H9 (cell line): Measurements from ENCODE around the gene CORO1C. TPM values are rescaled to one million over a fixed set of nuclear protein-coding genes. Genes with fewer than 3 reads are reported as not detected.

Experiments used
- DNase-seq: peaks from one replicate; pipeline ENCODE4 v3.0.0-alpha.2; 2017
- H2AFZ ChIP-seq: one replicate; pipeline ENCODE4 v1.6.1; 2013; ENCODE audit warnings: mild to moderate bottlenecking, low read length, control low read depth, moderate library complexity
- H2AK5ac ChIP-seq: 2 replicates; pipeline ENCODE4 v1.6.1; 2013; ENCODE audit warnings: low read length, control low read depth, mixed read lengths; ENCODE audit not compliant: insufficient read length
- H2BK120ac ChIP-seq: one replicate; pipeline ENCODE4 v1.6.1; 2013; ENCODE audit warnings: low read depth, mild to moderate bottlenecking, low read length, control low read depth, inconsistent platforms; ENCODE audit not compliant: poor library complexity, severe bottlenecking
- H2BK12ac ChIP-seq: 2 replicates; pipeline ENCODE4 v1.6.1; 2013; ENCODE audit warnings: low read length, control low read depth, mixed read lengths, low read depth; ENCODE audit not compliant: insufficient read length
- H2BK15ac ChIP-seq: 2 replicates; pipeline ENCODE4 v1.6.1; 2013; ENCODE audit warnings: low read depth, low read length, control low read depth
- H2BK20ac ChIP-seq: one replicate; pipeline ENCODE4 v1.6.1; 2013; ENCODE audit warnings: low read depth, mild to moderate bottlenecking, low read length, control low read depth, inconsistent platforms; ENCODE audit not compliant: poor library complexity, severe bottlenecking
- H2BK5ac ChIP-seq: 2 replicates; pipeline ENCODE4 v1.6.1; 2013; ENCODE audit warnings: low read length, control low read depth, mixed read lengths; ENCODE audit not compliant: insufficient read length
- H3K14ac ChIP-seq: 2 replicates; pipeline ENCODE4 v1.6.1; 2013; ENCODE audit warnings: low read length, control low read depth; ENCODE audit not compliant: insufficient read depth
- H3K18ac ChIP-seq: 2 replicates; pipeline ENCODE4 v1.6.1; 2013; ENCODE audit warnings: low read depth, mild to moderate bottlenecking, mixed read lengths, low read length, control low read depth; ENCODE audit not compliant: insufficient read length
- H3K23ac ChIP-seq: 2 replicates; pipeline ENCODE4 v1.6.1; 2013; ENCODE audit warnings: low read length, control low read depth, mixed read lengths, low read depth; ENCODE audit not compliant: insufficient read length
- H3K23me2 ChIP-seq: 2 replicates; pipeline ENCODE4 v1.6.1; 2013; ENCODE audit warnings: low read depth, mild to moderate bottlenecking, mixed read lengths, low read length, control low read depth; ENCODE audit not compliant: insufficient read length, poor library complexity, severe bottlenecking
- H3K27ac ChIP-seq: 2 replicates; pipeline ENCODE4 v1.5.1; 2013; ENCODE audit warnings: low read length, control low read depth, mixed read lengths, low read depth; ENCODE audit not compliant: insufficient read length
- H3K27me3 ChIP-seq: 2 replicates; pipeline ENCODE4 v1.6.1; 2013; ENCODE audit warnings: low read length, control low read depth, inconsistent platforms; ENCODE audit not compliant: insufficient read depth
- H3K4ac ChIP-seq: 2 replicates; pipeline ENCODE4 v1.6.1; 2013; ENCODE audit warnings: low read depth, mild to moderate bottlenecking, control low read depth, inconsistent platforms, low read length, moderate library complexity
- H3K4me1 ChIP-seq: 2 replicates; pipeline ENCODE4 v1.6.1; 2013; ENCODE audit warnings: low read length, control low read depth, inconsistent platforms; ENCODE audit not compliant: insufficient read depth
- H3K4me2 ChIP-seq: 2 replicates; pipeline ENCODE4 v1.6.1; 2013; ENCODE audit warnings: low read length, control low read depth, mixed read lengths; ENCODE audit not compliant: insufficient read length, insufficient read depth
- H3K56ac ChIP-seq: 2 replicates; pipeline ENCODE4 v1.6.1; 2013; ENCODE audit warnings: low read depth, mild to moderate bottlenecking, mixed read lengths, low read length, control low read depth; ENCODE audit not compliant: insufficient read length
- H3K79me1 ChIP-seq: 2 replicates; pipeline ENCODE4 v1.6.1; 2013; ENCODE audit warnings: low read depth, mild to moderate bottlenecking, moderate library complexity, low read length, control low read depth, inconsistent platforms; ENCODE audit not compliant: insufficient read depth, poor library complexity, severe bottlenecking
- H3K79me2 ChIP-seq: 2 replicates; pipeline ENCODE4 v1.6.1; 2013; ENCODE audit warnings: low read length, control low read depth, inconsistent platforms; ENCODE audit not compliant: insufficient read depth
- H3K9ac ChIP-seq: 2 replicates; pipeline ENCODE4 v1.6.1; 2013; ENCODE audit warnings: low read length, control low read depth, mixed read lengths; ENCODE audit not compliant: insufficient read length; ENCODE audit errors: extremely low read depth
- H3K9me3 ChIP-seq: one replicate; pipeline ENCODE4 v1.6.1; 2013; ENCODE audit warnings: low read depth, low read length, inconsistent platforms; ENCODE audit not compliant: control insufficient read depth
- H3T11ph ChIP-seq: one replicate; pipeline ENCODE4 v1.6.1; 2013; ENCODE audit warnings: mild to moderate bottlenecking, low read length, control low read depth, inconsistent platforms
- H4K20me1 ChIP-seq: one replicate; pipeline ENCODE4 v1.6.1; 2013; ENCODE audit not compliant: control insufficient read depth, insufficient read length, insufficient read depth
- H4K5ac ChIP-seq: 2 replicates; pipeline ENCODE4 v1.6.1; 2013; ENCODE audit warnings: low read depth, mild to moderate bottlenecking, mixed read lengths, low read length, control low read depth; ENCODE audit not compliant: insufficient read length
- H4K8ac ChIP-seq: replicated peaks from 2 replicates; pipeline ENCODE4 v1.6.1; 2013; ENCODE audit warnings: low read length, control low read depth, mixed read lengths, low read depth; ENCODE audit not compliant: insufficient read length
- H4K91ac ChIP-seq: 2 replicates; pipeline ENCODE4 v1.6.1; 2013; ENCODE audit warnings: low read depth, mild to moderate bottlenecking, moderate library complexity, mixed read lengths, low read length, control low read depth; ENCODE audit not compliant: insufficient read length
- H3K27ac Mint-ChIP-seq, 3 experiments: 2 replicates in 2 of 3; 3 replicates in 1 of 3; pipeline ENCODE4 v1.8.0; 2020 to 2021; ENCODE audit warnings: mixed read lengths in 3 of 3, mild to moderate bottlenecking in 1 of 3, moderate library complexity in 1 of 3
- H3K27me3 Mint-ChIP-seq: 2 replicates; pipeline ENCODE4 v1.8.0; 2021; ENCODE audit warnings: low read depth, mild to moderate bottlenecking, moderate library complexity, mixed read lengths
- H3K36me3 Mint-ChIP-seq, 3 experiments: 2 replicates in 2 of 3; 3 replicates in 1 of 3; pipeline ENCODE4 v1.8.0; 2020 to 2021; ENCODE audit warnings: low read depth in 3 of 3, mixed read lengths in 3 of 3; ENCODE audit not compliant: insufficient read depth in 1 of 3
- H3K4me1 Mint-ChIP-seq, 2 experiments: 2 replicates each; pipeline ENCODE4 v1.8.0; 2020; ENCODE audit warnings: mixed read lengths in 2 of 2
- H3K4me3 Mint-ChIP-seq, 2 experiments: 2 replicates in 1 of 2; 3 replicates in 1 of 2; pipeline ENCODE4 v1.8.0; 2020 to 2021; ENCODE audit warnings: mild to moderate bottlenecking in 2 of 2, mixed read lengths in 2 of 2, moderate library complexity in 1 of 2
- H3K9me3 Mint-ChIP-seq, 2 experiments: 2 replicates in 1 of 2; 3 replicates in 1 of 2; pipeline ENCODE4 v1.8.0; 2020; ENCODE audit warnings: mild to moderate bottlenecking in 2 of 2, mixed read lengths in 2 of 2, moderate library complexity in 1 of 2
- WGBS: extraction: QIAGEN DNeasy Blood & Tissue Kit; methylation state at CpG from one replicate; pipeline ENCODE4 v1.1.7; 2013; ENCODE audit warnings: missing lambda C conversion rate, low lambda C conversion rate, mixed read lengths; ENCODE audit not compliant: insufficient read length; ENCODE audit errors: extremely low coverage; 5-methylcytosine and 5-hydroxymethylcytosine counted together
- total RNA-seq: library from RNA; stranded (reverse); gene quantifications from 2 replicates; pipeline ENCODE4 v1.2.1, GENCODE V29; 2021
- TF ChIP-seq, protein P1 (sequence below): fragments of 200-600 bp; sonication (generic); conservative IDR thresholded peaks from 3 replicates; pipeline ENCODE4 v1.8.0; 2021; ENCODE audit warnings: antibody characterized with exemption, mild to moderate bottlenecking

The CORO1C gene
- total RNA-seq, 1 experiment from 2014 or later, result 154 TPM

DNA sequence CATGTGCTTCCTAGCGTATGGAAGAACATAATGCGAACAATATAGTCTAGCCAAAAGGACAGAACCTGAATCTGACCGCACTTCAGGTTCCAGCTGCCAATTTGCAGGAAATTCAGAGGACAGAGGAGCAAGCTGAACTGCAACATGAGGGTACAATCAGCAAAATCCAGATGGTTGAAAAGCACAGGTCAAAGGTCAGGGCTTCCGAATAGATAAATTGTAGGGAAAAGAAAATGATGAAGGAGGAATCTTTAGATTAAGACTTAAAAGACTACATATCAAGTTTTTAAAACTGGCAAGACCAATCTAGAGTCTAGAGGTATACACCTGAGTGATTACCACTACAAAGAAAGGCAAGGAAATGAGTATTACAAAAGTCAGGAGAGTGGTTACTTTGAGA lies 55.5 kb downstream of the CORO1C start:
- no peak overlapping the region for H3K9ac ChIP-seq
- no peak overlapping the region for H2BK12ac ChIP-seq
- H3K79me1 ChIP-seq, result peaks cover 3% of the 10 kb centered on the region
- no peaks in the 10 kb centered on the region for H3K27me3 Mint-ChIP-seq
- no peak overlapping the region for H3K14ac ChIP-seq
- no peak overlapping the region for H3K4ac ChIP-seq
- H3K56ac ChIP-seq, result no peak overlapping the region
- no peak overlapping the region for H2BK15ac ChIP-seq
- no peak overlapping the region for H4K5ac ChIP-seq
- no CpG with 5 or more reads among the region's 4 CpGs for WGBS
- no peak overlapping the region for H2BK20ac ChIP-seq
- no peak overlapping the region for H3K27ac ChIP-seq
- no peak overlapping the region for H2AK5ac ChIP-seq
- no peaks in the 10 kb centered on the region for H3K9me3 ChIP-seq
- H3K4me2 ChIP-seq, result no peak overlapping the region
- H3K9me3 Mint-ChIP-seq, result no peaks in the 10 kb centered on the region
- no peak overlapping the region for H2AFZ ChIP-seq
- DNase-seq, result no peak
- H3T11ph ChIP-seq, result no peak overlapping the region
- H3K4me1 Mint-ChIP-seq, result peaks cover 3 to 5% of the 10 kb centered on the region in 2 experiments; a peak in 2 of 4 replicates
- peaks cover 3 to 28% (median 4%) of the 10 kb centered on the region in 3 experiments; a peak in 6 of 7 replicates for H3K36me3 Mint-ChIP-seq
- no peak overlapping the region for H4K8ac ChIP-seq
- no peak overlapping the region for H3K18ac ChIP-seq
- no peak overlapping the region for H3K4me3 Mint-ChIP-seq
- H3K23me2 ChIP-seq, result no peaks in the 10 kb centered on the region
- peak overlapping the region; percentile 4 to 33 (median 11); a peak in 3 of 7 replicates for H3K27ac Mint-ChIP-seq
- no peak overlapping the region for H3K23ac ChIP-seq
- H4K91ac ChIP-seq, result no peak overlapping the region
- no peaks in the 10 kb centered on the region; the same call in 1 of the 2 replicates for H3K4me1 ChIP-seq
- H4K20me1 ChIP-seq, result no peaks in the 10 kb centered on the region
- TF ChIP-seq, protein P1, sequence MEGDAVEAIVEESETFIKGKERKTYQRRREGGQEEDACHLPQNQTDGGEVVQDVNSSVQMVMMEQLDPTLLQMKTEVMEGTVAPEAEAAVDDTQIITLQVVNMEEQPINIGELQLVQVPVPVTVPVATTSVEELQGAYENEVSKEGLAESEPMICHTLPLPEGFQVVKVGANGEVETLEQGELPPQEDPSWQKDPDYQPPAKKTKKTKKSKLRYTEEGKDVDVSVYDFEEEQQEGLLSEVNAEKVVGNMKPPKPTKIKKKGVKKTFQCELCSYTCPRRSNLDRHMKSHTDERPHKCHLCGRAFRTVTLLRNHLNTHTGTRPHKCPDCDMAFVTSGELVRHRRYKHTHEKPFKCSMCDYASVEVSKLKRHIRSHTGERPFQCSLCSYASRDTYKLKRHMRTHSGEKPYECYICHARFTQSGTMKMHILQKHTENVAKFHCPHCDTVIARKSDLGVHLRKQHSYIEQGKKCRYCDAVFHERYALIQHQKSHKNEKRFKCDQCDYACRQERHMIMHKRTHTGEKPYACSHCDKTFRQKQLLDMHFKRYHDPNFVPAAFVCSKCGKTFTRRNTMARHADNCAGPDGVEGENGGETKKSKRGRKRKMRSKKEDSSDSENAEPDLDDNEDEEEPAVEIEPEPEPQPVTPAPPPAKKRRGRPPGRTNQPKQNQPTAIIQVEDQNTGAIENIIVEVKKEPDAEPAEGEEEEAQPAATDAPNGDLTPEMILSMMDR, result no peak
- no peak overlapping the region for H2BK120ac ChIP-seq
- no peaks in the 10 kb centered on the region for H3K27me3 ChIP-seq
- no peak overlapping the region for H2BK5ac ChIP-seq
- H3K79me2 ChIP-seq, result no peaks in the 10 kb centered on the region
